ENCODE data around the gene GREB1L. TPM values are rescaled to one million over a fixed set of nuclear protein-coding genes. Genes with fewer than 3 reads are reported as not detected.

Gene GREB1L
- total and polyA plus RNA-seq, 2 experiments from 2014 or later = 14.0 to 16.8 TPM

- H3K27me3 ChIP-seq = no peaks in the 10 kb centered on the region
- no peaks in the 10 kb centered on the region for H3K79me2 ChIP-seq
- TF ChIP-seq EZH2 (IDR thresholded peaks at IDR 0.05; ENCODE audit: borderline replicate concordance) = no peak
- TF ChIP-seq, protein P1, sequence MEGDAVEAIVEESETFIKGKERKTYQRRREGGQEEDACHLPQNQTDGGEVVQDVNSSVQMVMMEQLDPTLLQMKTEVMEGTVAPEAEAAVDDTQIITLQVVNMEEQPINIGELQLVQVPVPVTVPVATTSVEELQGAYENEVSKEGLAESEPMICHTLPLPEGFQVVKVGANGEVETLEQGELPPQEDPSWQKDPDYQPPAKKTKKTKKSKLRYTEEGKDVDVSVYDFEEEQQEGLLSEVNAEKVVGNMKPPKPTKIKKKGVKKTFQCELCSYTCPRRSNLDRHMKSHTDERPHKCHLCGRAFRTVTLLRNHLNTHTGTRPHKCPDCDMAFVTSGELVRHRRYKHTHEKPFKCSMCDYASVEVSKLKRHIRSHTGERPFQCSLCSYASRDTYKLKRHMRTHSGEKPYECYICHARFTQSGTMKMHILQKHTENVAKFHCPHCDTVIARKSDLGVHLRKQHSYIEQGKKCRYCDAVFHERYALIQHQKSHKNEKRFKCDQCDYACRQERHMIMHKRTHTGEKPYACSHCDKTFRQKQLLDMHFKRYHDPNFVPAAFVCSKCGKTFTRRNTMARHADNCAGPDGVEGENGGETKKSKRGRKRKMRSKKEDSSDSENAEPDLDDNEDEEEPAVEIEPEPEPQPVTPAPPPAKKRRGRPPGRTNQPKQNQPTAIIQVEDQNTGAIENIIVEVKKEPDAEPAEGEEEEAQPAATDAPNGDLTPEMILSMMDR (IDR thresholded peaks at IDR 0.05; ENCODE audit: poor library complexity) = no peak
- no peak for TF ChIP-seq EZH2phosphoT487 (IDR thresholded peaks at IDR 0.05; ENCODE audit: low read depth, severe bottlenecking, unreplicated experiment)
- H3K9me2 ChIP-seq (replicated peaks; ENCODE audit: insufficient read depth) = no peaks in the 10 kb centered on the region
- peaks cover 4% of the 10 kb centered on the region for H3K4me1 ChIP-seq (ENCODE audit: insufficient read depth)
- peak overlapping the region; percentile 33 for H2AFZ ChIP-seq
- no peak overlapping the region for H3K4me2 ChIP-seq
- H3K27ac ChIP-seq = no peak overlapping the region
- no peaks in the 10 kb centered on the region for H4K20me1 ChIP-seq (ENCODE audit: insufficient read depth, poor library complexity, severe bottlenecking)
- no peaks in the 10 kb centered on the region for H3K9me3 ChIP-seq (ENCODE audit: low read depth)
- no peak for DNase-seq (ENCODE audit: low spot score)
- no peak overlapping the region for H3K4me3 ChIP-seq
- H3K36me3 ChIP-seq (replicated peaks; ENCODE audit: insufficient read depth, low read depth) = no peaks in the 10 kb centered on the region
- 34% methylated on average over 6 of the region's 6 CpGs for WGBS (ENCODE audit: low lambda C conversion rate, missing lambda C conversion rate)
Observed at GRCh38 chr18:21215490-21215889, 26.5 kb upstream of the GREB1L start.

GRCh38 chr18:21218862-21219261, 23.2 kb upstream of the GREB1L start:
- Histone ChIP-seq H3K4me3 (no peak overlapping the region), H3K4me2 (no peak overlapping the region), H3K27me3 (no peaks in the 10 kb centered on the region), H3K79me2 (no peaks in the 10 kb centered on the region), H3K4me1 (ENCODE audit: insufficient read depth) (peaks cover 8% of the 10 kb centered on the region), H3K9me2 (replicated peaks; ENCODE audit: insufficient read depth) (no peaks in the 10 kb centered on the region), H4K20me1 (ENCODE audit: insufficient read depth, poor library complexity, severe bottlenecking) (no peaks in the 10 kb centered on the region), H3K9me3 (ENCODE audit: low read depth) (no peaks in the 10 kb centered on the region), H3K36me3 (replicated peaks; ENCODE audit: insufficient read depth, low read depth) (no peaks in the 10 kb centered on the region), H2AFZ (no peak overlapping the region), H3K27ac (no peak overlapping the region)
- WGBS (ENCODE audit: low lambda C conversion rate, missing lambda C conversion rate) = 66% methylated on average over 3 of the region's 3 CpGs
- TF ChIP-seq EZH2phosphoT487 (IDR thresholded peaks at IDR 0.05; ENCODE audit: low read depth, severe bottlenecking, unreplicated experiment) (no peak), EZH2 (IDR thresholded peaks at IDR 0.05; ENCODE audit: borderline replicate concordance) (no peak)
- TF ChIP-seq, protein P1 (IDR thresholded peaks at IDR 0.05; ENCODE audit: poor library complexity) = no peak
- DNase-seq (ENCODE audit: low spot score) = no peak

DNA sequence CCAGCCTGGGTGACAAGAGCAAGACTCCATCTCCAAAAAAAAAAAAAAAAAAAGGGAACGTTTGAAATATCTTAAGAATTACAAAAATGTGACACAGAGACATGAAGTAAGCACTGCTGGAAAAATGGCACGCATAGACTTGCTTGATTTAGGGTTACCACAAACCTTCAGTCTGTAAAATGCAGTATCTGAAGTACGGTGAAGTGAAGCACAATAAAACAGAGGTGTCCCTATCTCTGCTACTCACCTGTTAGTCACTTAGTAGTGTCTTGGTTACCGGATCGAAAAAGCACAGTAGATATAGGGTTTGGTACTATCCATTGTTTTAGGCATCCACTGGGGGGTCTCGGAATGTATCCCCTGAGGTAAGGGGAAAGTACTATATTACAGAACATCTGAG, 11.6 kb upstream of the GREB1L start:
- no peaks in the 10 kb centered on the region for H3K9me3 ChIP-seq (ENCODE audit: low read depth)

More for the DNA sequence above, 11.6 kb upstream of the GREB1L start:
- Histone ChIP-seq H3K27me3 (no peaks in the 10 kb centered on the region), H3K4me3 (no peak overlapping the region), H4K20me1 (ENCODE audit: insufficient read depth, poor library complexity, severe bottlenecking) (no peaks in the 10 kb centered on the region), H3K36me3 (replicated peaks; ENCODE audit: insufficient read depth, low read depth) (no peaks in the 10 kb centered on the region), H3K9me2 (replicated peaks; ENCODE audit: insufficient read depth) (no peaks in the 10 kb centered on the region), H3K79me2 (no peaks in the 10 kb centered on the region), H2AFZ (no peak overlapping the region), H3K4me1 (ENCODE audit: insufficient read depth) (no peaks in the 10 kb centered on the region), H3K27ac (no peak overlapping the region), H3K4me2 (no peak overlapping the region)
- TF ChIP-seq EZH2phosphoT487 (IDR thresholded peaks at IDR 0.05; ENCODE audit: low read depth, severe bottlenecking, unreplicated experiment) = no peak
- TF ChIP-seq, protein P1 (IDR thresholded peaks at IDR 0.05; ENCODE audit: poor library complexity) = no peak
- TF ChIP-seq EZH2 (IDR thresholded peaks at IDR 0.05; ENCODE audit: borderline replicate concordance) = no peak
- 74% methylated on average over 6 of the region's 6 CpGs for WGBS (ENCODE audit: low lambda C conversion rate, missing lambda C conversion rate)
- no peak for DNase-seq (ENCODE audit: low spot score)
